Hair follicular keratinocyte (primary cell): Measurements from ENCODE around the gene ZNF75A. TPM values are rescaled to one million over a fixed set of nuclear protein-coding genes. Genes with fewer than 3 reads are reported as not detected.

ENCODE experiments used
- total RNA-seq: library from RNA; depleted of rRNA; stranded (reverse); fragments of >200 nt; gene quantifications from 2 replicates; pipeline ENCODE4 v1.2.3, GENCODE V29; 2015

Gene ZNF75A
- total RNA-seq, result 11.2 and 11.8 TPM in 2 replicates

GRCh38 chr16:3305109-3306068 lies at the start of gene ZNF75A, which contains the start of gene TIGD7:
Gene ZNF75A, plus strand, starts transcription at chr16:3305497. Its CDS starts 2,932 bp downstream, at chr16:3308429.
Gene TIGD7, minus strand, starts transcription at chr16:3305430. Its CDS starts 4,816 bp downstream, at chr16:3300614.

GRCh38 chr16:3256146-3256865 lies 49.0 kb upstream of the ZNF75A start, which contains the start of gene MEFV:
Gene MEFV, minus strand, starts transcription at chr16:3256633. Its CDS starts 46 bp downstream, at chr16:3256587.

GRCh38 chr16:3282730-3283542 lies 22.4 kb upstream of the ZNF75A start, which contains the start of gene ZNF263:
Gene ZNF263, plus strand, starts transcription at chr16:3283491. Its CDS starts 328 bp downstream, at chr16:3283819.

GRCh38 chr16:3355589-3355988 lies 50.3 kb downstream of the ZNF75A start, which contains the start of gene OR2C1:
Gene OR2C1, plus strand, starts transcription at chr16:3355889. Its CDS starts 52 bp downstream, at chr16:3355941.

Other genes starting within 250 kb of the ZNF75A start
- 6.5 and 25.3 TPM in 2 replicates for gene IL32, start 239.9 kb upstream of the ZNF75A start, total RNA-seq
- not detected in 2 replicates for gene ZSCAN10, start 206.2 kb upstream of the ZNF75A start, total RNA-seq
- 22.3 and 22.7 TPM in 2 replicates for gene ZNF205, start 192.9 kb upstream of the ZNF75A start, total RNA-seq
- 4.4 and 5.8 TPM in 2 replicates for gene ZNF213, start 170.5 kb upstream of the ZNF75A start, total RNA-seq
- not detected in 2 replicates for gene OR1F1, start 117.3 kb upstream of the ZNF75A start, total RNA-seq
- gene ZNF200, start 70.3 kb upstream of the ZNF75A start, total RNA-seq, result 3.7 and 8.1 TPM in 2 replicates
- gene MEFV, start 48.9 kb upstream of the ZNF75A start, total RNA-seq, result 0.08 TPM in 2 replicates
- gene ZNF263, start 22.0 kb upstream of the ZNF75A start, total RNA-seq, result 23.4 and 35.5 TPM in 2 replicates
- gene TIGD7, start 67 bp upstream of the ZNF75A start, total RNA-seq, result 0.78 and 0.87 TPM in 2 replicates
- not detected in 2 replicates for gene OR2C1, start 50.4 kb downstream of the ZNF75A start, total RNA-seq
- gene ZSCAN32, start 95.5 kb downstream of the ZNF75A start, total RNA-seq, result 8.3 and 14.7 TPM in 2 replicates
- gene ZNF174, start 95.7 kb downstream of the ZNF75A start, total RNA-seq, result 4.9 and 5.6 TPM in 2 replicates
- gene ZNF597, start 138.0 kb downstream of the ZNF75A start, total RNA-seq, result 1.3 and 1.9 TPM in 2 replicates
- gene NAA60, start 138.2 kb downstream of the ZNF75A start, total RNA-seq, result 14.4 and 18.9 TPM in 2 replicates
- not detected in 2 replicates for gene C16orf90, start 190.0 kb downstream of the ZNF75A start, total RNA-seq
- gene CLUAP1, start 195.5 kb downstream of the ZNF75A start, total RNA-seq, result 6.5 and 12.2 TPM in 2 replicates